ENCODE results near the gene CELF4. TPM values are rescaled to one million over a fixed set of nuclear protein-coding genes. Genes with fewer than 3 reads are reported as not detected.

Gene CELF4
- total RNA-seq, 4 donors from 2014 or later = 0.32 to 0.81 (median 0.77) TPM

DNA sequence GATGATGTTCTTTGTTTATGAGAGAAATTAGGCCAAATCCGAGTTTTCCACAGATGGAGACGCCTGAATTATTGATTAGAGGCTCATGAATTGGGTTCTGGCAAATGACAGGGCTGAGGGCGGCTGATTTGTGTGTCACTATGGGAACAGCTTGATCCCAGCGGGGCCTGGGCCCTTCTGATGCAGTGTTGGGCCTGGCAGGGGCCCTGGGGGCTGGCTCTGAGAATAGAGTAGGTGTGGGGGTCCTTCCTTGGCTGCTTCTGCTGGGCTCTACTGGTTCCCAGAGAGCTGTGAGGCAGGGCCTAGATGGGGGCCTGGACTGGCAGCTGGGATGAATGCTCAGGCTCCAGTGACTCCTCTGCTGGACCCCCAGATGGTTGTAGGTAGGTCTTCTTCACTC is 164.8 kb downstream of the CELF4 start:
- Histone ChIP-seq H3K4me1 (peaks cover 0 to 14% (median 3%) of the 10 kb centered on the region in 3 donors), H3K4me3 (no peak overlapping the region), H3K27ac (no peak overlapping the region), H3K27me3 (no peaks in the 10 kb centered on the region), H3K9me3 (no peaks in the 10 kb centered on the region), H3K36me3 (no peaks in the 10 kb centered on the region)
- WGBS, 2 donors (ENCODE audit: low coverage in 1 of 2) = 60 to 100% methylated on average over 1 to 4 of the region's 4 CpGs
- no peak for ATAC-seq
- TF ChIP-seq POLR2AphosphoS5 (IDR thresholded peaks at IDR 0.05) (no peak), POLR2A (IDR thresholded peaks at IDR 0.05) (no peak), EP300 (IDR thresholded peaks at IDR 0.05) (no peak)
- TF ChIP-seq, protein P1, sequence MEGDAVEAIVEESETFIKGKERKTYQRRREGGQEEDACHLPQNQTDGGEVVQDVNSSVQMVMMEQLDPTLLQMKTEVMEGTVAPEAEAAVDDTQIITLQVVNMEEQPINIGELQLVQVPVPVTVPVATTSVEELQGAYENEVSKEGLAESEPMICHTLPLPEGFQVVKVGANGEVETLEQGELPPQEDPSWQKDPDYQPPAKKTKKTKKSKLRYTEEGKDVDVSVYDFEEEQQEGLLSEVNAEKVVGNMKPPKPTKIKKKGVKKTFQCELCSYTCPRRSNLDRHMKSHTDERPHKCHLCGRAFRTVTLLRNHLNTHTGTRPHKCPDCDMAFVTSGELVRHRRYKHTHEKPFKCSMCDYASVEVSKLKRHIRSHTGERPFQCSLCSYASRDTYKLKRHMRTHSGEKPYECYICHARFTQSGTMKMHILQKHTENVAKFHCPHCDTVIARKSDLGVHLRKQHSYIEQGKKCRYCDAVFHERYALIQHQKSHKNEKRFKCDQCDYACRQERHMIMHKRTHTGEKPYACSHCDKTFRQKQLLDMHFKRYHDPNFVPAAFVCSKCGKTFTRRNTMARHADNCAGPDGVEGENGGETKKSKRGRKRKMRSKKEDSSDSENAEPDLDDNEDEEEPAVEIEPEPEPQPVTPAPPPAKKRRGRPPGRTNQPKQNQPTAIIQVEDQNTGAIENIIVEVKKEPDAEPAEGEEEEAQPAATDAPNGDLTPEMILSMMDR (IDR thresholded peaks at IDR 0.05) = no peak

DNA sequence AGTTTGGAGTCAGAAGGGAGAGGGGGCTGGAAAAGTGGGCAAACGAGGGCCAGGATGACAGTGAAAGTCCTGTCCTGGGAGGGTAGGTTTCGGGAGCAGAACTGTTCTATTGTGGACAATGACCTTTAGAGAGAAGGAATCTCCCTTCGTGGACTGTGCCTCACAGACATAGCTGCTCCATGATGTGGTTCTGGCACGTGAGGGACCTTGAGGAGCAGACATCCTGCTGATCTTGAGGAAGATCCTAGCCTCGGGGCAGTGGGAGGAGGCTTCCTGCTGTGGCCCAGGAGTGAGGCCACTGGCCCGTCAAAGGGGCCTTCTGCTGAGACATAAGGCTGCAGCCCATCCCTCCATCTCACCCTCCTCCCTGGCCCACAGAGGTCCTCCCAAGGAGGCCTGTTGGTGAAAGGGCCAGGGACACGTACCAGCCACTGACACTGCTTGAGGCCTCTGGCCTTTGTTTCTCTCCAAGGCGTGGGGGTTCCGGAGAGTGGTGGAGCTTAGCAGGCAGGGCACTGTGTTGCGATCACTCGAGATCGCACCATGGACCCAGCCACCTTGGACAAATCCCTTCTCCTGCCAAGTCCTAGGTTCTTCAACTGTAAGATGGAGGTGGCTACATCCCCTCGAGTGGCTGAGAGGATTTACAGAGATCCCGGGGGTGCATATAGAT is 167.2 kb downstream of the CELF4 start:
- no peak for ATAC-seq

DNA sequence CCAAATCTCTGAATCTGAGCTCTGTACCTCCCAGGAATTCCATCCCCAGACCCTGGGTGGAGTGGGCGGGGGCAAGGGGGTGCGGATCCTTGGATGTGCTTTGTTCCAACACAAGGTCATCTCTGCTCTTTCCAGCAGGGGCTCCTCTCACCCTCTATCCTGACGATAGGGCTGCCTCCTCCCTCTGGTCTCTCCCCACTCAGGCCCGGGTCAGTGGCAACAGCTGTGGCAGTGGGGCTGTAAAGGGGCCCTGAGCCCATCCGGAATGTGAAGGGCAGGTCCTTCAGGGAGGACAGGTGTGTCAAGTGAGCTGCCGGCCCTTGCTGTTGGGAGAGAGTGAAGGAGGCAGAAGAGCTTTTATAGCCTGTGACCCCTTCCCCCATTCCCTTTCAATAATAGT is 167.8 kb downstream of the CELF4 start:
- no peak for ATAC-seq
- Histone ChIP-seq H3K4me1 (peaks cover 0 to 20% (median 7%) of the 10 kb centered on the region in 3 donors), H3K4me3 (no peak overlapping the region), H3K36me3 (no peaks in the 10 kb centered on the region), H3K27me3 (no peaks in the 10 kb centered on the region), H3K9me3 (no peaks in the 10 kb centered on the region), H3K27ac (no peak overlapping the region)
- WGBS, 2 donors (ENCODE audit: low coverage in 1 of 2) = 100% methylated on average over 1 of the region's 6 CpGs; no CpG with 5 or more reads in 1 of the 2 donors
- TF ChIP-seq EP300 (IDR thresholded peaks at IDR 0.05) (no peak), POLR2AphosphoS5 (IDR thresholded peaks at IDR 0.05) (no peak)

More for the DNA sequence above, 167.2 kb downstream of the CELF4 start:
- no peaks in the 10 kb centered on the region for H3K36me3 ChIP-seq
- H3K4me1 ChIP-seq = peaks cover 0 to 25% (median 7%) of the 10 kb centered on the region in 3 donors
- no peaks in the 10 kb centered on the region for H3K9me3 ChIP-seq
- no peaks in the 10 kb centered on the region for H3K27me3 ChIP-seq
- 79% methylated on average over 2 of the region's 14 CpGs; no CpG with 5 or more reads in 1 of the 2 donors for WGBS, 2 donors (ENCODE audit: low coverage in 1 of 2)
- no peak overlapping the region for H3K27ac ChIP-seq
- H3K4me3 ChIP-seq = no peak overlapping the region
- no peak for TF ChIP-seq EP300 (IDR thresholded peaks at IDR 0.05)
- TF ChIP-seq POLR2A (IDR thresholded peaks at IDR 0.05) = no peak
- TF ChIP-seq, protein P1 (IDR thresholded peaks at IDR 0.05) = no peak
- TF ChIP-seq POLR2AphosphoS5 (IDR thresholded peaks at IDR 0.05) = no peak

DNA sequence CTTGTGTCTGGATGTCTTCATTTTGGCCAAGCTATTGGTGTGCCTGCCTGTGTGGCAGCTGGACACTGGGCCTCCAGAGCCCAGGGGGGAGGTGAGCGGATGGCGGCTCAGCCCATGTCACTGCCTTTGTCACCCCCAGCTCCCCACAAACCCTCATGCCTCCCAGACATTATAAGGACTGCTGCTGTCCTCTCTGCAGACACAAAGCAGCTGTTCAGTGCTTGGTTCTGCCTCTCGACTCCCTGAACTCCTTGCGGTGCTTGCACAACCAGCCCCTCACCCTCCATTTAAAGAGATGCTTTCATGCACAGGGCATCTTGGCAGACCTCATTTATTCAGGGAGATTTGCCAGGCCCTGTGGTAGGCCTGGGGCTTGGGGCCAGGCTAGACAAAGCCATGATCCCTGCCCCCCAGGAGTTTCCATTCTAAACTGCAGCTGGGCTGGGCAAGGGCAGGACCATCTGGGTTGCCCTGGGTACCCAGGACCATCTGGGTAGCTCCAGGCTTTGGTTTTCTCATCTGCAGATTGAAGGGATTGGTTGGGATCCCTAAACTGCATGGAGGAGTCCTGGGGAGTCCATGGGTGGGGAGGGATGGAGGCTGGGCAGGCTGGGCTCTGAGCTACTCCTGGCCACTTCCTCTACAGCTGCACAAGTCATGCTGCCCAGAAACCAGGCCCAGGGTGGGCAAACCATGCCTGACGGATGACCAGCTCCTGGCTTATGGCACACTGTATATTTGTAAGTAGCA is 168.5 kb downstream of the CELF4 start:
- ATAC-seq = no peak
- H3K4me3 ChIP-seq = no peak overlapping the region
- no peaks in the 10 kb centered on the region for H3K36me3 ChIP-seq
- TF ChIP-seq EP300 (IDR thresholded peaks at IDR 0.05) (no peak), POLR2A (IDR thresholded peaks at IDR 0.05) (no peak), POLR2AphosphoS5 (IDR thresholded peaks at IDR 0.05) (no peak)
- TF ChIP-seq, protein P1 (IDR thresholded peaks at IDR 0.05) = no peak
- H3K27me3 ChIP-seq = no peaks in the 10 kb centered on the region
- 45% methylated on average over 4 of the region's 5 CpGs; no CpG with 5 or more reads in 1 of the 2 donors for WGBS, 2 donors (ENCODE audit: low coverage in 1 of 2)
- no peaks in the 10 kb centered on the region for H3K9me3 ChIP-seq
- peaks cover 0 to 16% (median 4%) of the 10 kb centered on the region in 3 donors for H3K4me1 ChIP-seq
- H3K27ac ChIP-seq = no peak overlapping the region

DNA sequence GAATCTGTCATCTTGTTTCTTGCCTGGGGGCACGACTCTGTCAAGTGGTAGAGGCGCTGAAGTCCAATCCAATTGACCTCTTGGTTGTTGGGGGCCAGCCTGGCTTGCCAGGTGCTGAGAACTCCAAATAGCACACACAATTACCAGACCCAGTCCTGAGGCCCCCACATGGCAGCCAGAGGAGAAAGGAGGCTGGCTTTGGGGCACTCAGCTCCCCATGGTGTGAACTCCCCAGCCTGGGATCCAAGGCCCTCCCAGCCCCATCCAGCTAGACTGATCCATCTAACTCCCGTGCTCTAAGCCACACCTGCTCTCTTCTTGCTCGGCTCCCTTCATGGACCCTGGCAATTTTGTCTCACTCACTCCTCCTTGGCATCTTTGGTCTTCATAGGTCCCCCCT is 170.0 kb downstream of the CELF4 start:
- TF ChIP-seq POLR2AphosphoS5 (IDR thresholded peaks at IDR 0.05) (no peak), POLR2A (IDR thresholded peaks at IDR 0.05) (no peak), EP300 (IDR thresholded peaks at IDR 0.05) (no peak)
- Histone ChIP-seq H3K27me3 (no peaks in the 10 kb centered on the region), H3K9me3 (no peaks in the 10 kb centered on the region), H3K27ac (no peak overlapping the region), H3K4me1 (peaks cover 0 to 16% (median 4%) of the 10 kb centered on the region in 3 donors), H3K4me3 (no peak overlapping the region), H3K36me3 (no peaks in the 10 kb centered on the region)
- WGBS, 2 donors (ENCODE audit: low coverage in 1 of 2) = 85 to 90% methylated on average over 2 of the region's 4 CpGs
- no peak for ATAC-seq
